HG03039 (cell line): Measurements from ENCODE around the gene KCNIP1.

ENCODE experiments used
- ATAC-seq: cut with Tn5 transposase; IDR thresholded peaks from one replicate; pipeline ENCODE4 v1.9.1; 2021; ENCODE audit warnings: mild to moderate bottlenecking, moderate library complexity; ENCODE audit not compliant: unreplicated experiment

KCNIP1 gene

GRCh38 chr5:170562166-170562874 is 58.5 kb downstream of the KCNIP1 start:
- ATAC-seq = no peak

GRCh38 chr5:170562875-170563228 is 59.0 kb downstream of the KCNIP1 start:
- ATAC-seq = no peak

DNA sequence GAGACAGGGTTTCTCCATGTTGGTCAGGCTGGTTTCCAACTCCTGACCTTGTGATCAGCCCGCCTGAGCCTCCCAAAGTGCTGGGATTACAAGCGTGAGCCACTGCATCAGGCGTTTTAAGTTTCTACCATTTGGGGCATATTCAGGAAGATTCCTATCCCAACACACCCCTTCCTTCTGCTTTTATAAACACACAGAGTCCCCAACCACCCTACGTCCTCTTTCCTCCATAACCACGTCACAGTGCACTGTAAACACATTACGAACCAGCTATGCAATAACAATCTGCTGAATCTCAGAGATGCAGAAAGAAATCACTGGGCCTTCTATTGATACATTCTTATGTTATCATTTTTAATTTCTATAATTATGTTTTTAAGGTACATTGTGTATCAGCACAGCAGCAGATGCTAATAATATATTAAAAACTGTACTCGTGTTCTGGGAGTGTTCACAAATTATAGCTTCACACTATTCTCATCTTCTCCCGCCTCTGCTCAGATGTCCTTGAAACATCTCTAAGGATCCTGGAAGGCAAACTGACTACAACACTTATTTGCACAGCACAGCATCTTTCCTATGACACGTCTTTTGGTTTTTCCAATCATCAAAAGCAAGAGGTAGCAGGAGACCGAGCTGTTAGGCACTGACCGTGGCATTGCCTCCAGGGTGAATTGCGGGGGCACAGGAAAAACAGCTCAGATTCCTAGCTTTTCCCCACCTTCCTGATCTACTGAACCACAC is 60.2 kb downstream of the KCNIP1 start:
- ATAC-seq = no peak

DNA sequence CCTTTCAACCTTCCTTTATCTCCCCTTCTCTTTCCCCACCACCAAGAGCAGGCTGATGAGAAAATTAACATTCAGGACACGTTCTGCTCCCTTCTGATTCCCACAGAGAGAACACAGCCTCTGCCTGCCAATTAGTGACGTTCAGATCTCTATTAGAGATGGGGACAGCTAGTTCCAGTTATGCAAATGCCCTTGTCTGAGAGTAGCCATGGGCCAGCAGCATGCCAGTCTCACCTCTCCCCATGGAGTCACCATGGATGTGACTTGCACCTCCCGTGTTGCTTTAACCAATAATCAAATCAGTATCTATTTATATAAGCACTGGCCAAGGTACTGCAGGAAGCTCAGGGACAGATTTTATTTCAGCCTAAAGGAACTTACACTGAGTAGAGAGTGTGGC is 61.3 kb downstream of the KCNIP1 start:
- ATAC-seq = no peak

GRCh38 chr5:170569101-170569500 is 65.3 kb downstream of the KCNIP1 start:
- no peak for ATAC-seq

- no peak for ATAC-seq
Measured at GRCh38 chr5:170570476-170570875, 66.7 kb downstream of the KCNIP1 start.

DNA sequence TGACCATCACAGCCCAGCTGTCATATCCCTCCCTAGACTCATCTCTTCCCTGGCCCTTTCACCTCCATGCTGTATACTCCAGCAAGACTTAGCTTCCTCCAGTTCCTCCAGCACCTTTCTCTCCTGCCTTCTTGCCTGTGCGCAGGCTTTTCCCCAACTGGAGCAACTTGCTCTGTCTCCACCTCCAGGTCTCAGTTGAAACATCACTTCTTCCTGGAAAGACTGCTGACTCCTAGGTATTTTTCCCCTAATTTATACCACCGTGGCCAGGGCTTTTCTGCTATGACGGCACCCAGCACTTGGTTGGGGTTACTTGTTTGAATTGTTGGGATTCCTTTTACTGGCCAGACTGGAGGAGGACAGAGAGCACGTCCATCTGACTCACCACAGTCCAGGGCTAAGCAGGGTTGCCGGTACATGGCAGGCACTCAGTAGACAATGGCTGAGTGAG is 67.5 kb downstream of the KCNIP1 start:
- no peak for ATAC-seq

GRCh38 chr5:170571875-170572852 is 68.3 kb downstream of the KCNIP1 start:
- ATAC-seq = peak; percentile 89

DNA sequence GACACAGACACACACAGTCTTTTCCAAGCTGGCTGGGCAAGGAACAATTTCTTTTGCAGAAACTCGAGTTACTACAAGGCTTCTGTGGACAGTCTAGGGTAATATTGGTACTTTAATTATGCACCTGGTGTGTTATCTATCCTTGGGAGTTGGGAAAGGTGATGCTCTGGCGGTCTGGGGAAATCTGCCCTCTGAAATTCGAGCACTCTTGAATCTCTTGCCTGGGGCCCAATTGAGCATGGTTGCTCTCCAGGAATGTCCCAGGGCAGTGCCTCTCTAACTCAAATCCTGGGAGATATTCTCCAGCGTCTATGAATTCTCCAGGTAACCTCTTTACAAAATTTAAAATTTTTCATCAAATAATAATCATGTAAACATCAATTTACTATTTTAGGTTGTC is 69.3 kb downstream of the KCNIP1 start:
- ATAC-seq = no peak

- no peak for ATAC-seq
Measured at GRCh38 chr5:170573660-170574059, 69.8 kb downstream of the KCNIP1 start.

DNA sequence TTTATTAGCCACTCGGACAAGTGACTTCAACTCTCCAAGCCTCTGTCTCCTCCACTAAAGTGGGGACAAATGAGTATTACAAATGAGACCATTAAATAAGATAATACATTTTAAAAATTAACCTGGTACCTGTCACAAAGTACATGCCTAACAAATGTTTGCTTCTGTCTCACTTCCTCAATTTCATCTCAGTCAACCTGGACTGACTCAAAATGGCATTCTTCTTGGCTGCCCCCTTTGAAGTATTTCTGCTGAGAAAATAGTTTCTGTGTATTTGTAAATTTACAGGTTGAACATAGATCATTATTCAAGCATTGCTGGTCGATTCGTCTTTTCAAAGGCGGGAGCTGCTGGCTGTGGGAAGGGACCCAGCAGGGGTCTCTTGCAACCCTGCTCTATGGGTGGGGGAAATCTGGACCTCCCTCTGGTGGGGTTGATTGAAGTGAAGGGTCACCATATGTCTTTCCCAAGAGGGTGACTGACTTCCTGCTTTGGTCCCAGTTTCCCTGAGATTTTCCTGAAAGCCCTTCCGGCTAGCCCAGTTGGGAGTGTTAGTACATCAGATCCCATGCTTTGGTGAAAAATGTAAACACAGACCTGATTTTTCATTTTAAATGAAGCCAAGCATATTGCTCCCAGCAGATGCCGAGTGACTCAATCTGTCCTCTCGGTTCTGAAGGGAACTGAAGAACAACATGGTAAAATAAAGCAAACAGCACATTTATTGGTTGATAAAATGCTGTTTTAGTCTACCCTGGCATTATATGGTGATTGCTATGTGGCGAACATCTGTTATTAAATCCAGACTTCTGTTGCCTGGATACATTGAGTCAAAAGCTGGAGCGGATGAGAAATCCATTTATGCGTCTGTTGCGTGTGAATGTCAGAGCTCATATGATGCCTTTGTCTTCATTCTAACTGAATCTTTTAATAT is 73.0 kb downstream of the KCNIP1 start:
- no peak for ATAC-seq

DNA sequence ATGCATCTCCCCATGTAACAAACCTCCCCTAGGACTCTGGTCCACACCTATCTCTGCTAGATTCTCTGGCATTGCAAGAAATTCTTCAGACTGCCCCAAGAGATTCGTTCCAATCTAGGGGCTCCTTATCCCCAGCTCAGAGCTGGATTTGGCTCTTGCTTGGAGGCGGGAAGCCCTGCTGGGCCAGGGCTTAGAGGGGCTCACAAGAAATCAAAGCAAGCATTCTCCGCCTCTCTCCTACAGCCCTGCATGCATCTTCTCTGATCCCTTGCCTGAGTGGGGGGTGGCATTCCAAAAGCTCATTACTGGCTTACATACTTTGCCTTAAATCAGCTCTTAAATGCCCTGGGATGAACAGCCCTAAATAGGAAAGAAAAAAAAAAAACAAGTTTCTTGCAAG is 75.8 kb downstream of the KCNIP1 start:
- no peak for ATAC-seq

GRCh38 chr5:170581211-170581610 is 77.4 kb downstream of the KCNIP1 start:
- ATAC-seq = no peak

DNA sequence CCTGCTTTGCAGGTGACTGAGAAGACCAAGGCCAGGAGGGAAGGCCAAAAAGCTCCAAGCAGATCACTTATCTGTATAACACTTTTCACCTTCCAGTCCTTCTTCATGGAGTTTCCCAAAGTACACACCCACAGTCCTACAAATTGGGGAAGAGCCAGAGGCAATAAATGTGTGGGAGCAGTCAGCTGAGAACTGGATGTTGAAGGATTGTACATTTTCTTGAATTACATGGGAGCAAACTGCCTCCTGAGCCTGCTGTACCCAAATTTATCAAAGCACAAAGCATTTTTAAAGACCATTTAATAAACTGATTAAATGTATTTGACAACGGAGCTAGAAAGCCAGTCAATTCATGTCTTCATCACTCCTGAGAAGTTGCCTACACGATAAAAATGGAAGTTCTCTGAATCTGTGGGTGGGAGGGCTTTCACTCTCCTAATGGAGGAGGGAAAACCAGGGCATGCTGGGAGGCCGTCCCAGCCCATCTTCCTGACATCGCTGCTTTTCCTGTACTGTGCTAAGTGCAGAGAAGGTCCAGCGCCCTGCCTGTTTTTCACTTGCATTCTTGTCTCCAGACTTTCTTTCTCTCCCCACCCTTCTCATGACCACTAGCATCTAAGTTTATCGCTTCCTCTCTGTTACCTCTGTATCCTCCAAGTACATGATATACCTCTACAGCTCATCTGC is 79.0 kb downstream of the KCNIP1 start:
- ATAC-seq = no peak

GRCh38 chr5:170584003-170584402 is 80.2 kb downstream of the KCNIP1 start:
- no peak for ATAC-seq

GRCh38 chr5:170584450-170585058 is 80.7 kb downstream of the KCNIP1 start:
- no peak for ATAC-seq

DNA sequence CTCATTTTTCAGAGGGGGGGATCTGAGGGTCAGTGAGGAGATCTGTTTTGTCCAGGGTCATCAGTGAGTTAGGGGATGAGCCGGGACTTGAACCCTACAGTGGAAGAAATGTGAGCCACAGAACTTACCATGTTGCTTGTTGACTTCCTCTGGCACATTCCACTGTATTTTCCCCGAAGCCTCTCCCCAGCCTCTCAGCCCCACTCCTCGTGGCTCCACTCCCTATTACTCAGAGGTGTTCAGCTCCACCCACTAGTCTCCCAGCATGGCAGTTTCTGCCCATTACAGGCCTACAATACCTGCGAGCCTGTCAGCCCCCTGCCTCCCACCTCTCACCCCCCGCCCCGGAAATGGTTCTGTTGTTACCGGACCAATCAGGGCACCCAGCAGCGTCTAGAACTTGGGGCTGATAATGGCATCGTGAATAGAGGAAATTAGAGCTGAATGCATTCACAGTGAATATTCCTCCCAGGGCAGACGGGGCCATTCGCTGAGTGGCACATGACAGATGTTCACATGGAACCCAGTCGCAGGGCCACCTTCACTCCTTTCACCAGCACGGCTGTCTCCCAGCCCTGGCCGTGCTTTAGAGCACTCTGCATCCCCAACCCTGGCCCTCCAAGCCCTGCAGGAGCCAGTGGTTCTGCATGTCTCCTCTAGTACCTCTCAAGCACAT is 81.6 kb downstream of the KCNIP1 start:
- ATAC-seq = no peak

- no peak for ATAC-seq
Measured at GRCh38 chr5:170587808-170588207, 84.0 kb downstream of the KCNIP1 start.

- ATAC-seq = no peak
Measured at GRCh38 chr5:170589643-170590042, 85.8 kb downstream of the KCNIP1 start.
